Glutamatergic neuron (in vitro differentiated cells): ENCODE data around the gene ADTRP. TPM values are rescaled to one million over a fixed set of nuclear protein-coding genes. Genes with fewer than 3 reads are reported as not detected.

Experiments used
- DNase-seq: peaks from one replicate; pipeline ENCODE4 v3.0.0; 2022
- H3K27ac Mint-ChIP-seq: one replicate; pipeline ENCODE4 v1.8.0; 2020; ENCODE audit warnings: mild to moderate bottlenecking, mixed read lengths, inconsistent platforms; ENCODE audit not compliant: unreplicated experiment
- H3K27me3 Mint-ChIP-seq: one replicate; pipeline ENCODE4 v1.8.0; 2020; ENCODE audit warnings: mild to moderate bottlenecking, moderate library complexity, mixed read lengths, inconsistent platforms; ENCODE audit not compliant: unreplicated experiment
- H3K36me3 Mint-ChIP-seq: one replicate; pipeline ENCODE4 v1.8.0; 2020; ENCODE audit warnings: mild to moderate bottlenecking, mixed read lengths, inconsistent platforms; ENCODE audit not compliant: unreplicated experiment
- H3K4me1 Mint-ChIP-seq: one replicate; pipeline ENCODE4 v1.8.0; 2020; ENCODE audit warnings: mild to moderate bottlenecking, low read depth, mixed read lengths, inconsistent platforms; ENCODE audit not compliant: unreplicated experiment
- H3K4me3 Mint-ChIP-seq: one replicate; pipeline ENCODE4 v1.8.0; 2020; ENCODE audit warnings: mild to moderate bottlenecking, mixed read lengths, inconsistent platforms; ENCODE audit not compliant: unreplicated experiment
- H3K9me3 Mint-ChIP-seq: one replicate; pipeline ENCODE4 v1.8.0; 2020; ENCODE audit warnings: mild to moderate bottlenecking, moderate library complexity, mixed read lengths, inconsistent platforms; ENCODE audit not compliant: unreplicated experiment
- CTCF ChIP-seq: fragments of 200-600 bp; sonication (generic); IDR thresholded peaks from one replicate; pipeline ENCODE4 v1.5.0; 2021; ENCODE audit not compliant: partially characterized antibody, unreplicated experiment
- total RNA-seq: library from RNA; stranded (reverse); fragmentation: NEBNext Ultra II Directional; extraction: Animal tissue kit (Norgen Biotek cat#: 25700); gene quantifications from one replicate; pipeline ENCODE4 v1.2.1, GENCODE V29; 2021; ENCODE audit not compliant: unreplicated experiment

The ADTRP gene
- total RNA-seq, 1 donor from 2014 or later = not detected

GRCh38 chr6:11785415-11785773 is 6.8 kb upstream of the ADTRP start:
- peaks cover 1% of the 10 kb centered on the region for H3K9me3 Mint-ChIP-seq
- H3K4me3 Mint-ChIP-seq = no peak overlapping the region
- no peak for DNase-seq
- H3K27me3 Mint-ChIP-seq = no peaks in the 10 kb centered on the region
- TF ChIP-seq CTCF = no peak
- no peaks in the 10 kb centered on the region for H3K4me1 Mint-ChIP-seq
- no peak overlapping the region for H3K27ac Mint-ChIP-seq
- H3K36me3 Mint-ChIP-seq = no peaks in the 10 kb centered on the region

- Mint-ChIP-seq H3K4me3 (no peak overlapping the region), H3K27me3 (no peaks in the 10 kb centered on the region), H3K9me3 (peaks cover 1% of the 10 kb centered on the region), H3K4me1 (peaks cover 3% of the 10 kb centered on the region), H3K36me3 (no peaks in the 10 kb centered on the region), H3K27ac (no peak overlapping the region)
- DNase-seq = no peak
- TF ChIP-seq CTCF = no peak
Measured at GRCh38 chr6:11784341-11784740, 5.7 kb upstream of the ADTRP start.

GRCh38 chr6:11783524-11784064 is 5.0 kb upstream of the ADTRP start:
- no peak overlapping the region for H3K4me3 Mint-ChIP-seq
- peaks cover 9% of the 10 kb centered on the region for H3K4me1 Mint-ChIP-seq
- TF ChIP-seq CTCF = no peak
- peaks cover 1% of the 10 kb centered on the region for H3K9me3 Mint-ChIP-seq
- H3K27ac Mint-ChIP-seq = no peak overlapping the region
- no peaks in the 10 kb centered on the region for H3K27me3 Mint-ChIP-seq
- no peaks in the 10 kb centered on the region for H3K36me3 Mint-ChIP-seq
- DNase-seq = no peak

GRCh38 chr6:11782524-11782923 is 3.9 kb upstream of the ADTRP start:
- Mint-ChIP-seq H3K27me3 (no peaks in the 10 kb centered on the region), H3K9me3 (peaks cover 1% of the 10 kb centered on the region), H3K4me3 (no peak overlapping the region), H3K4me1 (peaks cover 12% of the 10 kb centered on the region), H3K27ac (no peak overlapping the region), H3K36me3 (no peaks in the 10 kb centered on the region)
- DNase-seq = no peak
- TF ChIP-seq CTCF = no peak

- Mint-ChIP-seq H3K4me1 (peaks cover 12% of the 10 kb centered on the region), H3K27me3 (no peaks in the 10 kb centered on the region), H3K27ac (no peak overlapping the region), H3K9me3 (peaks cover 1% of the 10 kb centered on the region), H3K36me3 (no peaks in the 10 kb centered on the region), H3K4me3 (no peak overlapping the region)
- no peak for TF ChIP-seq CTCF
- no peak for DNase-seq
Measured at GRCh38 chr6:11780097-11780428, 1.5 kb upstream of the ADTRP start.
